ENCODE results near the gene ACACB.

DNA sequence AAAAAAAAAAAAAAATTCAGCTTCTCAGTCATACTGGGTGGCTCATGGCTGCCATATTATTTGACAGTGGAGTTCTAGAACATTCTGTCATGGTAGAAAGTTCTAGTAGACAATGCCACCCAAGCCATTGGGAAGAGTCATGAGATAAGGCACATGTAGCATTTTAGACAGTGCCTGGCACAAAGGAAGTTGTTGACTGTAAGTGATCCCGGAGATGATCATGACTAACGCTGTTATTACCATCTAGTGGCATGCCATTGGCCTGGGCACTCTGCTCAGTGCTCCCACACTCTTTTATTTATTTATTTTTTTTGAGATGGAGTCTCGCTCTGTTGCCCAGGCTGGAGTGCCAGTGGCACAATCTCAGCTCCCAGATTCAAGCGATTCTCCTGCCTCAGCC lies 112.3 kb downstream of the ACACB start:
- TF ChIP-seq POLR2AphosphoS5 (IDR thresholded peaks at IDR 0.05) (no peak), POLR2A (IDR thresholded peaks at IDR 0.05) (no peak), EP300 (IDR thresholded peaks at IDR 0.05) (no peak)
- TF ChIP-seq, protein P1, sequence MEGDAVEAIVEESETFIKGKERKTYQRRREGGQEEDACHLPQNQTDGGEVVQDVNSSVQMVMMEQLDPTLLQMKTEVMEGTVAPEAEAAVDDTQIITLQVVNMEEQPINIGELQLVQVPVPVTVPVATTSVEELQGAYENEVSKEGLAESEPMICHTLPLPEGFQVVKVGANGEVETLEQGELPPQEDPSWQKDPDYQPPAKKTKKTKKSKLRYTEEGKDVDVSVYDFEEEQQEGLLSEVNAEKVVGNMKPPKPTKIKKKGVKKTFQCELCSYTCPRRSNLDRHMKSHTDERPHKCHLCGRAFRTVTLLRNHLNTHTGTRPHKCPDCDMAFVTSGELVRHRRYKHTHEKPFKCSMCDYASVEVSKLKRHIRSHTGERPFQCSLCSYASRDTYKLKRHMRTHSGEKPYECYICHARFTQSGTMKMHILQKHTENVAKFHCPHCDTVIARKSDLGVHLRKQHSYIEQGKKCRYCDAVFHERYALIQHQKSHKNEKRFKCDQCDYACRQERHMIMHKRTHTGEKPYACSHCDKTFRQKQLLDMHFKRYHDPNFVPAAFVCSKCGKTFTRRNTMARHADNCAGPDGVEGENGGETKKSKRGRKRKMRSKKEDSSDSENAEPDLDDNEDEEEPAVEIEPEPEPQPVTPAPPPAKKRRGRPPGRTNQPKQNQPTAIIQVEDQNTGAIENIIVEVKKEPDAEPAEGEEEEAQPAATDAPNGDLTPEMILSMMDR (IDR thresholded peaks at IDR 0.05): no peak
